Stimulated activated CD4-positive, alpha-beta T cell treated with anti-CD3 and anti-CD28 coated beads, Interleukin-1b, Interleukin-23, amount 100 ng/mL, for 1 hour (primary cell): ENCODE results near the gene LDLRAP1.
A peak's percentile ranks its signal among the peaks of the same experiment; 100 is the strongest.

Source experiments
- DNase-seq, 2 donors: peaks; one replicate each; pipeline ENCODE4 v3.0.0-alpha.2; 2020; ENCODE audit warnings: low read depth in 2 of 2

The LDLRAP1 gene

GRCh38 chr1:25562928-25563283 is 19.5 kb downstream of the LDLRAP1 start:
- DNase-seq = no peak

- no peak for DNase-seq
Observed at GRCh38 chr1:25563330-25564215, 20.2 kb downstream of the LDLRAP1 start.

GRCh38 chr1:25564777-25565574 is 21.6 kb downstream of the LDLRAP1 start:
- DNase-seq = no peak

GRCh38 chr1:25565626-25566025 is 22.2 kb downstream of the LDLRAP1 start:
- DNase-seq = no peak

- DNase-seq = no peak
Observed at GRCh38 chr1:25566176-25566729, 22.8 kb downstream of the LDLRAP1 start.

- DNase-seq = no peak
Observed at GRCh38 chr1:25566730-25567341, 23.4 kb downstream of the LDLRAP1 start.

GRCh38 chr1:25567710-25568089 is 24.3 kb downstream of the LDLRAP1 start:
- DNase-seq = no peak

- DNase-seq = no peak
Observed at GRCh38 chr1:25568090-25568833, 24.9 kb downstream of the LDLRAP1 start.

- DNase-seq = no peak
Observed at GRCh38 chr1:25568834-25569596, 25.6 kb downstream of the LDLRAP1 start.

GRCh38 chr1:25569597-25570396 is 26.4 kb downstream of the LDLRAP1 start:
- no peak for DNase-seq

- DNase-seq = no peak
Observed at GRCh38 chr1:25570798-25571521, 27.6 kb downstream of the LDLRAP1 start.

- DNase-seq = no peak
Observed at GRCh38 chr1:25571522-25571970, 28.1 kb downstream of the LDLRAP1 start.

GRCh38 chr1:25572107-25572506 is 28.7 kb downstream of the LDLRAP1 start:
- DNase-seq = no peak

- peak in 1 of 2 donors; percentile 37 for DNase-seq
Observed at GRCh38 chr1:25572708-25573590, 29.5 kb downstream of the LDLRAP1 start.

- no peak for DNase-seq
Observed at GRCh38 chr1:25573591-25573930, 30.2 kb downstream of the LDLRAP1 start.

- DNase-seq = no peak
Observed at GRCh38 chr1:25573961-25574360, 30.6 kb downstream of the LDLRAP1 start.

- DNase-seq = no peak
Observed at GRCh38 chr1:25575191-25575590, 31.8 kb downstream of the LDLRAP1 start.

- no peak for DNase-seq
Observed at GRCh38 chr1:25576459-25577133, 33.2 kb downstream of the LDLRAP1 start.
